K562 (cell line): Measurements from ENCODE around the gene CAV1. TPM values are rescaled to one million over a fixed set of nuclear protein-coding genes. Genes with fewer than 3 reads are reported as not detected.

Experiments used
- BHLHE40 ChIP-seq: IDR thresholded peaks from 2 replicates; pipeline ENCODE4 v1.6.1; 2011; ENCODE audit warnings: low read length, improper control_type of control experiment
- CGGBP1 ChIP-seq: fragments of 250-450 bp; sonication (Bioruptor Pico); IDR thresholded peaks from 2 replicates; pipeline ENCODE4 v1.9.0; 2021; ENCODE audit warnings: mild to moderate bottlenecking
- FIP1L1 ChIP-seq: fragments of 200-400 bp; formaldehyde crosslinking; IDR thresholded peaks from 2 replicates; pipeline ENCODE4 v1.6.1; 2018; ENCODE audit warnings: mild to moderate bottlenecking, low read depth, low read length; ENCODE audit not compliant: poor library complexity, severe bottlenecking
- FOXO4 ChIP-seq: fragments of 450-650 bp; formaldehyde crosslinking; IDR thresholded peaks from 2 replicates; pipeline ENCODE4 v1.4.0; 2020; ENCODE audit warnings: mild to moderate bottlenecking, moderate library complexity
- GATA2 ChIP-seq: sonication (generic); formaldehyde crosslinking; IDR thresholded peaks from 2 replicates; pipeline ENCODE4 v1.4.0; 2020; ENCODE audit warnings: mild to moderate bottlenecking, missing genetic modification reagents
- HLTF ChIP-seq: fragments of 450-650 bp; IDR thresholded peaks from 2 replicates; pipeline ENCODE4 v1.6.1; 2016
- HNRNPH1 ChIP-seq: fragments of 200-400 bp; formaldehyde crosslinking; optimal IDR thresholded peaks from 2 replicates; pipeline ENCODE3; 2017; ENCODE audit warnings: low read depth, mild to moderate bottlenecking, low read length, moderate library complexity
- JUNB ChIP-seq: fragments of 450-650 bp; formaldehyde crosslinking; conservative IDR thresholded peaks from 2 replicates; pipeline ENCODE4 v1.4.0; 2020; ENCODE audit warnings: mild to moderate bottlenecking
- PHF21A ChIP-seq: fragments of 450-650 bp; IDR thresholded peaks from 2 replicates; pipeline ENCODE4 v1.6.1; 2017; ENCODE audit warnings: low read depth, borderline replicate concordance
- RFX7 ChIP-seq: fragments of 250-450 bp; sonication (Bioruptor Pico); IDR thresholded peaks from 2 replicates; pipeline ENCODE4 v1.5.1; 2021; ENCODE audit warnings: mild to moderate bottlenecking
- SIX5 ChIP-seq, 2 experiments: IDR thresholded peaks; 2 replicates each; pipeline ENCODE4 v1.6.1; 2011; ENCODE audit warnings: low read length in 2 of 2, borderline replicate concordance in 1 of 2, low read depth in 1 of 2, mild to moderate bottlenecking in 1 of 2, moderate library complexity in 1 of 2; ENCODE audit not compliant: insufficient read depth in 1 of 2
- SMAD3 ChIP-seq: fragments of 450-650 bp; formaldehyde crosslinking; conservative IDR thresholded peaks from 2 replicates; pipeline ENCODE4 v1.4.0; 2020; ENCODE audit warnings: mild to moderate bottlenecking
- TARDBP ChIP-seq: fragments of 450-650 bp; IDR thresholded peaks from 2 replicates; pipeline ENCODE4 v1.6.1; 2016
- ZKSCAN1 ChIP-seq: fragments of 150-350 bp; IDR thresholded peaks from 2 replicates; pipeline ENCODE4 v1.6.1; 2016; ENCODE audit warnings: low read depth, low read length
- ZNF277 ChIP-seq: fragments of 250-450 bp; sonication (Bioruptor Pico); IDR thresholded peaks from 2 replicates; pipeline ENCODE4 v1.8.0; 2022; ENCODE audit warnings: inconsistent platforms, mild to moderate bottlenecking, moderate library complexity, borderline replicate concordance
- ZNF518B ChIP-seq: fragments of 250-450 bp; sonication (Bioruptor Pico); IDR thresholded peaks from 2 replicates; pipeline ENCODE4 v1.5.0; 2021; ENCODE audit warnings: mild to moderate bottlenecking, moderate library complexity
- ZNF561 ChIP-seq: fragments of 450-650 bp; formaldehyde crosslinking; conservative IDR thresholded peaks from 2 replicates; pipeline ENCODE4 v1.4.0; 2020; ENCODE audit warnings: mild to moderate bottlenecking, moderate library complexity
- ZNF592 ChIP-seq: fragments of 450-650 bp; IDR thresholded peaks from 2 replicates; pipeline ENCODE4 v1.6.1; 2017; ENCODE audit warnings: antibody characterized with exemption, mild to moderate bottlenecking
- polyA plus RNA-seq, 8 experiments: library from polyadenylated mRNA; depleted of rRNA in 4 of 8; stranded (reverse) in 5 of 8; unstranded in 3 of 8; fragments of >200 nt; fragmentation: Nextera tagmentation in 2 of 8; fragmentation: Illumina TruSeq in 1 of 8; extraction: Ambion mirVana in 2 of 8; extraction: Trizol in 1 of 8; gene quantifications; 2 replicates each; pipeline versions ENCODE4 v1.2.1 to v1.2.3, GENCODE V29; 2011 to 2014; ENCODE audit warnings: inconsistent platforms in 1 of 8, missing spikeins in 1 of 8
- total RNA-seq, 7 experiments: library from RNA; depleted of rRNA in 6 of 7; stranded (reverse); fragments of >200 nt in 6 of 7; fragmentation: Illumina TruSeq in 2 of 7; extraction: Trizol in 2 of 7; gene quantifications; 2 replicates each; pipeline versions ENCODE4 v1.2.1 to v1.2.3, GENCODE V29; 2011 to 2021; ENCODE audit warnings: low replicate concordance in 1 of 7

The CAV1 gene
- total and polyA plus RNA-seq, 9 of the 15 experiments (the other 6 are each of a cell fraction or from before 2014, with no cell fraction given): 0.08 to 1.5 (median 0.63) TPM

- TF ChIP-seq ZNF592 (peak; percentile 90), CGGBP1 (no peak), FIP1L1 (no peak), ZNF518B (no peak), RFX7 (no peak), BHLHE40 (peak; percentile 29; the same call in 1 of the 2 replicates), ZNF561 (CRISPR knock-in tag) (no peak), JUNB (CRISPR knock-in tag) (no peak), TARDBP (no peak), SIX5 (IDR thresholded peaks at IDR 0.05; ENCODE audit: borderline replicate concordance in 1 of 2, insufficient read depth in 1 of 2, low read depth in 1 of 2, low read length in 2 of 2) (no peak), HNRNPH1 (no peak), ZNF277 (no peak), PHF21A (no peak), ZKSCAN1 (no peak), GATA2 (CRISPR knock-in tag) (peak; percentile 81; the same call in 1 of the 2 replicates), HLTF (no peak), FOXO4 (CRISPR knock-in tag) (no peak), SMAD3 (CRISPR knock-in tag) (no peak)
Measured at GRCh38 chr7:116501425-116502167, 23.2 kb upstream of the CAV1 start (continued).
